ENCODE measurements around the gene PFDN4.

Gene PFDN4

GRCh38 chr20:54173653-54174456 lies 34.0 kb upstream of the PFDN4 start, which contains the start of gene CYP24A1:
Gene CYP24A1 (minus strand): TSS chr20:54173986. CDS start chr20:54173579, 407 bp downstream.
- no peak for DNase-seq

- DNase-seq = no peak
These were observed 33.3 kb upstream of the PFDN4 start for GRCh38 chr20:54174457-54175175.

DNA sequence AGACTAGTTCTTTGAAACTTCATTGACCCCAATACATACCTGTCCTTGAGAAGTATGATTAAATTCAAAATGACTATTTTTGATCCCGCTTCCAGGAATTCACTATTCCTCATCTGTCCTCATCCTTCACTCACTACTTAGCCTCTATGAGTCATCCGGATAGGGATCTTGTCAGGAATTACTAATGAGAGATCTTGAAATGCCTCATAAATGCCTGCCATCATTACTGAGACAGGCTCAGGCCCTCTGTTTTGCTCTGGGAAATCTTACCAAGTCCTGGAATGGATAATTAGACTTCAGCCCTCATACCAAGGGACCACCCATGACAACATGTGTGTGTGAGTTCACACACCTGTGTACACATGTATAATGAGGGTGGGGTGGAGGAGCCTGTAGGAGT lies 31.3 kb upstream of the PFDN4 start:
- DNase-seq = no peak

DNA sequence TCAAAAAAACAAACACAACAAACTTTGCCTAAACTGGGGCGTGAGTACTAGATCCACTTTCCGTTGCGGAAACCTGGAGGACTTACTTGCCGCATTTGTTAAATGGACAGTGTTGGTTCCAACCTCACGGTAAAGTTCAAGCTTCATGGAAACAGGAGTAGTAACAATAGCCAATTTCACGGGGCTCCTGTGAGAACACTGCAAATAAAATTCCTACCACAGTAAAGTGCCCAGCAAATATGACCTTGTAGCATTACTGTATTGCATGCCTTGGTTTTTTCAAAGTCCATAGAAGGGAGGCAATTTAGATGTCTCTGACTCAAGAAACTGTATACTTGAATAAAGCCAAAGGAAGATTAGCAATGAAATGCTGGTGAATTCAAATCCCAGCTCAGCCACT lies 30.5 kb upstream of the PFDN4 start:
- no peak for DNase-seq

DNA sequence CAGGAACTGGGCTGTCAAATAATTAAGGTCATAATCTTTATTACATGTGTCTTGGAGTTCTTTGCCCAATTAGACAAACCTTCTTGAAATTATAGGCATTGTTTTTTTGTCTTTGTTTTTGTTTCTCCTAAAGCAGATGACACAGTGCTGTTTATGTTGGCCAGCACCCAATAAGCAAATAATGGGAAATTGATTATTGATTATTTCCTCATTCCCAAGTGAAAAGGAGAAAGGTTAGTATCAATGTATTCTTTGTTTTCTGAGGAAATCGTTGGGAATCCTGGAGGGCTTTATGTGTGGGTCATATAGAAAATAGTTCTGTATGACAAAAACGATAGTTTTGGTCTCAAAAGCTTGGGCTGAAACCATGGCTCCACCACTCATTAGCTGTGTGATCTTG lies 29.6 kb upstream of the PFDN4 start:
- DNase-seq = no peak

DNA sequence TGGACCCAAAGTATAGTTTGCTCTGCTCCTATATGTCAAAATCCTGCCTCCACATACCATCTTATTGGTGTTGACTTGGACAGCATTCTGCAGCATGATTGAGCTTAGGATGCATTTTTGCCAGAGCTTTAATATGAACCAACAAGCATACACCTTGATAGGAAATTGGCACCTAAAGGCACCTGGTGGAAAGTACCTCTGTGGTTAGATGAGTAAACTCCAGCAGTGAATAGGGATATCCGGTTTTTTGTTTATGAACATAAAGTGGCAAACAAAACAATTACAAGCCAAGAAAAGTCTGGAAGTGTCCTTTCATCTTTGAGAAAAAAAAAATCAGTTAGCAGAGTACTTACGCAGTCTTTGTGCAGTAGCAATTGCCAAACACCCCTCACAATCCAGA lies 27.9 kb upstream of the PFDN4 start:
- DNase-seq = no peak

- DNase-seq = no peak
These were observed 27.0 kb upstream of the PFDN4 start for GRCh38 chr20:54180931-54181330.

DNA sequence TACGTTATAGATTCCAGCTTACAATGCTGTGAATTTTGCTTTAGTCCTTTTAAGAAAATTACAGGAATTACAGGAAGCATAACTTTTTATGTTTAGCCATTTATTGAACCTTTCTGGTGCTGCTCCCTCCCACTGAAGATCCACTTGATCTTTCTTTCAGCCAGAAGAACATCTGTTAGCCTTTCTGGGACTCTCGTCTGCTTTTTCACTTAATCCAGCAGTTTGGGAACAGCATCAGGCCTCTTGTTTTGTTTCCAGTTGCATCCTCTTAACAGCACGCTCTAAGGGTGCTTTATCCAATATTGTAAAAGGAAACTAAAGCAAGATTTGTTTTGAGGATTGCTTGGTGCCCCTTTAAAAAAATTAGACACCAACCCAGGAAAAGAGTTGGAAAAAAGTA lies 23.8 kb upstream of the PFDN4 start:
- no peak for DNase-seq

GRCh38 chr20:54184904-54185626 lies 22.8 kb upstream of the PFDN4 start:
- DNase-seq = no peak

GRCh38 chr20:54188132-54188849 lies 19.6 kb upstream of the PFDN4 start:
- no peak for DNase-seq

DNA sequence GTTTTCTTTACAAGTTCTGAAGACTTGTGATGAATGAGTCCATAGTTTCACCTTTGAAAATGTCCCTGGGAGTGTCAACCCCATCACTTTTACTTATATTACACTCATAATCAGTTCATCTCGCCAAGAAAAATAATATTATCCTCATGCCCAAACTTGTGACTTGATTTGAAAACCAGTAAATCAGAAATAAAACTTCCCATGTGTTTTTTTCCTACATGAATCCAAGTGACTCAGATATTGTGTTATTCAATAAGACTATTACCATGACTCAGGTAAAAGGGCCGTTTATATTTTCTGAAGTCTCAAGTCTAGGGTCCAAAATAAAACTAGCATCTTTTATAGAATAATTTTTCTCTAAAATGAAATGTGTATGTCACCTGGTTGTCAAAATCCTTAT lies 18.3 kb upstream of the PFDN4 start:
- no peak for DNase-seq

GRCh38 chr20:54190217-54190616 lies 17.7 kb upstream of the PFDN4 start:
- no peak for DNase-seq

DNA sequence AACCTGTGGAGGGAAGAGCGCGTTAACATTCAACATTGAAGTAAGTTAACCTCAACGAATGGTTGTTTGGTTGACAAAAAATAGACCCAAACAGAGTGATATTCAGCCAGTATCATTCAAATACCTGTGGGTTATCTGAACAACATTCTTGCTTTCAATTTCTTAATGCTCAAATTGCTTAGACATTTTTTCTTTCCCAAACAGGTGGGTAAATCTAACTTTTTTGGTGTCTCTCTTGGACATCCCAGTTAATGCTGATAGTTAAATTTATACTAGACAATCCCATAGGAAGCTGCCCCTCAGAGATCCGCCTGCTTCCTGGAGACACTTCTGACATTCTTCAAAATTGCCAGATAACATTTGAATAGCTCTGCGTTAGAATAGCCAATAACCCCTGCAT lies 14.1 kb upstream of the PFDN4 start:
- DNase-seq = no peak

- DNase-seq = no peak
These were observed 13.0 kb upstream of the PFDN4 start for GRCh38 chr20:54194724-54195438.

GRCh38 chr20:54195483-54196472 lies 12.1 kb upstream of the PFDN4 start:
- no peak for DNase-seq

- no peak for DNase-seq
These were observed 10.0 kb upstream of the PFDN4 start for GRCh38 chr20:54197621-54198604.

- DNase-seq = no peak
These were observed 8.6 kb upstream of the PFDN4 start for GRCh38 chr20:54199283-54199682.

GRCh38 chr20:54199721-54200176 lies 8.1 kb upstream of the PFDN4 start:
- DNase-seq = peak; percentile 76 to 82

DNA sequence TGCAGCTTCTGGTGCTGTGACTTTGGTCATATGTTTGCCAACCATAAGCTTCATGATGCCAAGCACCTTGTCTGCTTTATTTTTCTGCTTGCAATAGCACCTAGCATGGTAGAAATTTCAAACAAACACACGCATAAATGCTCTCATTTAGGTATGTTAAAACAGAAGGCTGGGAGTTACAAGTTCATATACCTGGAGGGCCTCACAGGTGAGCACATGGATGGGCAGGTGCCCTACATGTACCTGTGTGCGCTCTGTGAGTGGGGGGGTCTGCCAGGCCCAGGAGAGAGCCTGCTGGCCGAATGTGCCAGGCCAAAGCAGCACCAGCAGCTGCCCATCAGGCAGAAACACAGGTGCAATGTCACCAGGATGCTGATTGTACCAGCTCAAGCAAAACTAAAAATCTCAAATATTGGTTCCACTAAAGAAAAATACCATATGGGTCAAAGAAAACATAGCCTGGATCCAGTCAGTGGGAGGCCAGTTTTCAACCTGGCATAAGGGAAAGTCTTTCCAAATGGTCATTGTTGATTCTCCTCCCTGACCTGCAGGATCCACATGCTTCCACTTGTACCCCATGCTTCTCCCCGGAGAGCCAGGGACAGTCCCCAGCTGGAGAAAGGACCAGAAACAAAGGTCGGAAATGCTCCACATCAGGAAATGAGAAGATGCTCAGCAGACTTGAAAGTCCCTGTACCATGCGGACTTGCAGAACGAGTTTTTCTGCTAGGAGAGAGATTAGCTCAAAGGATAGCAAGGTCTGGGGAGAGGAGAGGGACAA lies 7.2 kb upstream of the PFDN4 start:
- DNase-seq = no peak
